GM19025 (cell line): ENCODE results near the gene CARMIL1.

Experiments used
- ATAC-seq: cut with Tn5 transposase; IDR thresholded peaks from one replicate; pipeline ENCODE4 v1.9.1; 2021; ENCODE audit warnings: mild to moderate bottlenecking, low read depth, moderate library complexity; ENCODE audit not compliant: unreplicated experiment

CARMIL1 gene

GRCh38 chr6:25458485-25458884 lies 179.3 kb downstream of the CARMIL1 start:
- no peak for ATAC-seq

- no peak for ATAC-seq
Measured at GRCh38 chr6:25462235-25462897, 183.2 kb downstream of the CARMIL1 start.

- ATAC-seq = no peak
Measured at GRCh38 chr6:25463441-25463840, 184.3 kb downstream of the CARMIL1 start.

DNA sequence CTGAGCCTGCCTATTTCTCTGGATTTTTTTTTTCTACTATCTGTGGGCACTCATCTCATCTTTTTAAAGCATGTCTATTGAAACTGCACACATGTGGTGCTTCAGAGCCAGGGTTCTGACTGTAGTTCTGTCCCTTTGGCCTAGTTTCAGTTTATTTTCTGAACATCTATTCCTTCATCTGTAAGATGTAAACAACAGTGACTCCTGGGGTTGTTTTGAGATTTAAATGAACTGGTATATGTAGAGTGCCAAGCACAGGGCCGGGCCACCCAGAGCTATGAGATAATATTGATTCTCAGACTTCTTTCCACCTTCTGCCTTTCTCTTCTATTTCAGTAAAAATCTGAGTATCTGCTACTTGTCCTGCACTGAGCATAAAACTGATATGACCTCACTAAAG lies 185.1 kb downstream of the CARMIL1 start:
- ATAC-seq = no peak

- ATAC-seq = no peak
Measured at GRCh38 chr6:25465941-25466340, 186.8 kb downstream of the CARMIL1 start.

DNA sequence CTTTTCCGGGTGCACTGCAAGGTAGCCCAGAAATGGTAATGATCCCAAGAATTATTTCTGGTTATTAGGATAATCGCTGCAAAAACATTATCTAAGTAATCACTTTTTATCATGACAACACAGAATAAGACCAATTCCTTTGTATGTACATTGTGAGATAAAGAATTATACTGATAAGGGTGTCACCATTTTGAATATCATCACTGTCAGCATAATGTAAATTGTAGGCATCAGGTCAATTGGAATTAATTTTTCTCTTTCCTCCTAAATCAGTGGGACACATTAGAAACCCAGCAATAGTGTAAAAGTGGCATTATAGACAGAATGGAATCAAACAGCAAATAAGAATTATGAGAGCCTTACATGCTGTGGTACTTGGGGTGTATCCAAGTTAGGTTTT lies 189.7 kb downstream of the CARMIL1 start:
- ATAC-seq = no peak

DNA sequence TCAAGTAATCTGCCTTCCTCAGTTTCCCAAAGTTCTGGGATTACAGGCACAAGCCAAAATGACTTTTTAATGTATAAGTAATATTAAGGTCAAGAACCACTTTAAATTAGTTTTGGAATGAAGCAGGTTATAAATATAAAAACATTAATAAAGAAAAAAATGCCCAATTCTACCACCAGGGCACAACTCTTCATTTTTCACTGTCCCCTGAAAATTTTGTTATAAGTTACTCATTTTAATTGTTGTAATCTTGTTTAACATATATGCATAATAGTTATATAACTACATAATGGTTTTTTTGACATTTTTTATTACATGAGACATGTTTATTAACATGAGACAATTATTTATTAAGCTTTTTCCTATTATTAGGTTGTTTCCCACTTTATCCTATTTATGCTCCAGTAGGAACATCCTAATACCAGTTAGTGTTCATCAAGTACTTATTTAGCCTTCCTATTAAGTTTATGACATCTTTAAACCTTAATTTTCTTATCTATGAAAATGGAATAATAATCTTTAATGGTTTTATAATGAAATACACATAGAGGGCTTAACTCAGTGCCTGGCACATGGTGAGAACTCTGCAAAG lies 190.7 kb downstream of the CARMIL1 start:
- no peak for ATAC-seq

DNA sequence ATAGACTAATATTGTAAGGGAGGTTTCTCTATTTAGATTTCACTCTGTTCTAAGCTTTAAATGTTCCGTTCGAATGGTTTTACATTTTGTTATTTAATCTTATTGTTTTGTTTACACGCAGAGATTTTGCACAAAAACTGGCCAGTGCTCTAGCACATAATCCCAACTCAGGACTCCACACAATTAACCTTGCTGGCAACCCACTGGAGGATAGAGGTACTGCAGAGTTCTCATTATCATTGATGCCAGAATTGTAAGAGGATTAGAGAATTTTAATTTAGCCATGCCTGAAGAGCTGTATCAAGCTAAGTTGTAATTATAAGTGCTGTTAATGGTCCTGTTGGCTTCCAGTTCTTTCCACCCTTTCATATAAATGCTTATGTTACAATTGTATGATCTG lies 193.1 kb downstream of the CARMIL1 start:
- no peak for ATAC-seq

DNA sequence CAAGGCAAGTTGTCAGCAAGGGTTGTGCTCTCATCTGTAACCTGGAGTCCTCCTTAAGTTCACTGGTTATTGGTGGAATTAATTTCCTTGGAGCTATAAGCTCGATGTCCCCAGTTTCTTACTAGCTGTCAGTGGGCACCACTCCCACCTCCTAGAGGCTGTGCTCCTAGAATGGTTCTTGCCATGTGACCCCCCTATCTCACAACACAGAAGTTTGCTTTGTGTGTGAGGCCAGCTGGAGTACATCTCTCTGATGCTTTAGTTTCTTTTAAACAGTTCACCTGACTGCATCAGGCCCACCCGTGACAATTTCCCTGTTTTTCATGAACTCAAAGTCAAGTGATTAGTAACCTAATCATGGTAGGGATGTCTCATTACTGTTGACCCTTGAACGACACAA lies 193.7 kb downstream of the CARMIL1 start:
- ATAC-seq = no peak

DNA sequence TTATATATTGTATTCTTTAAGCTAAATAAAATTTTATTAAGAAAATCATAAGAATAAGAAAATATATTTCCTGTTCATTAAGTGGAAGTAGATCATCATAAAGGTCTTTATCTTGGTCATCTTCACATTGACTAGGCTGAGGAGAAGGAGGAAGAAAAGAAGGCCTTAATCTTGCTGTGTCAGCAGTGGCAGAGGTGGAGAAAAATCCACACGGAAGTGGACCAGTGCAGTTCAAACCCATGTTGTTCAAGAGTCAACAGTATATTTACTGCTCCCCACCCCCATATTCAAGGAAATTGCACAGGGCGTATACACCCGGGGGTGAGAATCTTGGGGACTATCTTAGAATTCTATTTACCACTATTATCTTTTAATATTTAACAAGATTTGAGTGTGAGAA lies 194.3 kb downstream of the CARMIL1 start:
- no peak for ATAC-seq

DNA sequence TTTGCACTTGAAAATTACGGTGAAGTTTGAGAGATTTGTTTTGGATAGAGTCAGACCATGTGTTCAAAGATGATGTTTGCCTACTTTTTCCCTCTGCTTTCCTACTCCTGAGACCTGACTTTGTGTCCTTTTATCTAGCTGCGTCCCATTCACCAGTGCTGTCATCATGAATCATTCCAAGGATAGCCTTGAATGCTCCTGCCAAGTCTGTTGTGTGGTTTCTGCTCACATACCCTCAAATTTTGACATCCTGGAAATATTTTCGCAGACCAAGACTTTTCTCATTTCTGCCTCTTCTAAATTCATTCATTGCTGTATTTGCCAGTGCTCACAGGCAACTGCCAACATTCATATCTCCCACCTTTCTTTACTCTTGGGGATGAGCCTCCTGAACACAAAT lies 197.0 kb downstream of the CARMIL1 start:
- no peak for ATAC-seq

DNA sequence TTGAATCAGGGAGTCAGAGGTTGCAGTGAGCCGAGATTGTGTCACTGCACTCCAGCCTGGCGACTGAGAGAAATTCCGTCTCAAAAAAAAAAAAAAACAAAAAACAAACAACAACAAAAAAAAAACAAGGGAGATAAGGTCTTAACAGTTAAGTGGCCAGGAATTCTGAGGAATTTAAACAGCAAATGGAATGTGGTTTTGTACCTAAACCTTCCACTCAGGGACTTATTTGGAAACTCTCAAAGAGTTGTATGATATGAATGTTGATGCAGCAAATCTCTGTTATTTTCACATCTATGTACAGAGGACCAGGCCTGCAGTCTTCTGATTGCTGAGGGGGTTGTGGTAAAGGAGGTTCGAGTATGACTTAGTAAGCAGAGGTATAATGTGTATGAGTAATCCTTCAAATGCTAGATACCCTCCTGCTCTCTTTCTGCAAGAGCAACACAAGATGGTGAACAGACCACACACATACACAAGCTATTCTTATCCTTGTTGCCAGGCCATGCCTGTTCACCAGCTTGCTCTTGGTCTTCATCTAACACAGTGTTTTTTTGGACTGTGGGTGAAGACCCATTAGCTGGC lies 197.9 kb downstream of the CARMIL1 start:
- ATAC-seq = no peak

GRCh38 chr6:25478973-25479372 lies 199.8 kb downstream of the CARMIL1 start:
- ATAC-seq = no peak

GRCh38 chr6:25481267-25481666 lies 202.1 kb downstream of the CARMIL1 start:
- no peak for ATAC-seq

- no peak for ATAC-seq
Measured at GRCh38 chr6:25482996-25483395, 203.8 kb downstream of the CARMIL1 start.

GRCh38 chr6:25483943-25484342 lies 204.8 kb downstream of the CARMIL1 start:
- no peak for ATAC-seq

DNA sequence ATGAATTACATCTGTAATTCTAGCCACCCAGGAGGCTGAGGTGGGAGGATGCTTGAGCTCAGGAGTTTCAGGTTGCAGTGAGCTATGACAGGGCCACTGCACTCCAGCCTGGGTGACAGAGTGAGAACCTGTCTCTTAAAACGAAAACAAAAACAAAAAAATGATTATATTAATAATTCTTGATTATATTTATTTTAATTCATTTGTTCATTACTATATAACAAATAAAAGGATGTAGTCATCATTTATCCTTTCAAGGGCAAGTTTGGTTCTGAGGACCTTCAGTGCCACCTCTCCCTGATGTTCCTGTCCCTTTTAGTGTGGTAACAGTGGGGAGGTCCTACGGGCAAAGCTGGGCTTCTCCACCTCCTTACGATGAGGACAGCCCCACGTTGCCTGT lies 205.7 kb downstream of the CARMIL1 start:
- no peak for ATAC-seq

DNA sequence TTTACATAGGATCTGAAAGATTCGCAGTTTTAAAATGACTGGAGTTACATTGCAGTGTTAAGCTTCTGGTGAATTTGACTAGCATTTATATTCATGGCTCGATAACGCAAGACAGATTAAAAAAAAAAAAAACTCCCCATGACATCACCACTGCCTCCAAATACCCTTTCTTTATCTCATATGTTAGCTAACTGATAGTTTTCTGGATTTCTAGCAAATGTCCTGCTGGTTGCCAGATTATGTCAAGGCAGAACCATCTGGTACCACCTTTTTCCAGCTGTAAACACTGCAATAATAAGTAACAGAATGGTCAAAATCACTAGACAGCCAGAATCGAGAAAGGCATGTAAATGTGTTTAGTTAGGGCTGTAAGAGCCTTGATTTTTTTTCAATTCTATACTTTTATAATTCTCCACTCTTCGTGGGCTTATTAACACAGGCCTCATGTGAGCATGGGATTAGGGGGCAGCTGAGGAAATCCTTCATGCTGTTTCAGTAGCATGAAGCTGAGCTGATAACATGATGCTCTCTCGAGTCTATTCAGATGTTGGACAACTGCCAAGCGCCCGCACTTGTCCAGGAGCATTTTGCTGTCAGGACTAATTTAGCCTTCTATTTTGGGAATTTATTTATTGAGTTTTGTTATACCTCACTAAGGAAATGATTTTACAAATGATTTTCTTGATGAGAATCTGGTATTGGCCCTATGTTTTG lies 206.8 kb downstream of the CARMIL1 start:
- no peak for ATAC-seq

- ATAC-seq = no peak
Measured at GRCh38 chr6:25486550-25486949, 207.4 kb downstream of the CARMIL1 start.

- no peak for ATAC-seq
Measured at GRCh38 chr6:25487012-25487411, 207.8 kb downstream of the CARMIL1 start.

- ATAC-seq = no peak
Measured at GRCh38 chr6:25488156-25488555, 209.0 kb downstream of the CARMIL1 start.

- ATAC-seq = no peak
Measured at GRCh38 chr6:25489399-25489798, 210.2 kb downstream of the CARMIL1 start.
